GM21447 (cell line): ENCODE results near the gene GAREM1.
"Not testable (repeated sequence)": the region's sequence is repeated elsewhere in the genome, so short reads cannot be mapped to it uniquely, and the experiment has no call there.

Experiments
- ATAC-seq: cut with Tn5 transposase; IDR thresholded peaks from one replicate; pipeline ENCODE4 v1.9.1; 2021; ENCODE audit not compliant: unreplicated experiment

Gene GAREM1

DNA sequence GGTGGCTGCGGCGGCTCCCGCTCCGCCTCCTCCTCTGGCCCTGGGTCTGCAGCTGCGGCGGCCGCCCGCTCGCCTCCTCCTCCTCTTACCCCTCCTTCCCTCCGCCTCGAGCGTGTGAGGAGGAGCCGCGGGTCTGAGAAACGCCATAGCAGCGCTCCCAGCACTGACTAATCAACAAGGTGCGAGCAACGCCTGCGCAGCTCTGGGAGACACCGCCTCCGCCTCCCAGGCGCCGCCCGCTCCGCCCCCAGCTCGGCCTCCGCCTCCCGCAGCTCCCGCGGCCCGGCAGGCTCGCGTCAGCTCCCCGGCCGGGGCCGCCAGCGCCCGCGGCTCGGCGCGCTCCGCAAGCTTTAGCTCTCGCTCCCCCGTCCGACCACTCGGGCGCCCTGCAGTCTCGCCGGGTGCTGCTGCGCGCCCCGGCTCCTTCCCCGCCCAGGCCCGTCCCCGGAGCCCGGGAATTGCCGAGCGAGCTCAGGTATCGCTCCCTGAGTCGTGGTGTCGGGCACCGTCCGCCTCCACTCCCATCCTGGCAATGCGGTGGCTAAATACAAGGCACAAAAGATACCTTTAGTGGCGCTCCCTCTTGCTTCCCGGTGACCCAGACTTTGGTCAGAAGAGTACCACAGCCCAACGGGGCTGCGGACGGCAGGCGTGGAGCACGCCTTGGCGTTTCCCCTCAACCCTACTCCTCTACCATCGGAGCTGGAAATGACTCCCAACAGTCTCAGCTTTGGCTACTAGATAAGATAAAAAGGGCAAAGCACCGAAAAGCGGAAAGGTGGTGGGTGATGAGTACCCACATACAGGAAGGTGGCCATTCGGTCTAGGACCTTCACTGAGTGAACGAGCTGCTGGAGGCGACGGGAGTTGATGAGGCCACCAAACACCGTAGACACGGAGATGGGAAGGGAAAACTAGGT, at the start of gene GAREM1:
Gene GAREM1 (minus strand): TSS at position 169 of the 920 bp plus-strand sequence. CDS start 454 bp downstream, outside the sequence.
- peak; percentile 95 for ATAC-seq

DNA sequence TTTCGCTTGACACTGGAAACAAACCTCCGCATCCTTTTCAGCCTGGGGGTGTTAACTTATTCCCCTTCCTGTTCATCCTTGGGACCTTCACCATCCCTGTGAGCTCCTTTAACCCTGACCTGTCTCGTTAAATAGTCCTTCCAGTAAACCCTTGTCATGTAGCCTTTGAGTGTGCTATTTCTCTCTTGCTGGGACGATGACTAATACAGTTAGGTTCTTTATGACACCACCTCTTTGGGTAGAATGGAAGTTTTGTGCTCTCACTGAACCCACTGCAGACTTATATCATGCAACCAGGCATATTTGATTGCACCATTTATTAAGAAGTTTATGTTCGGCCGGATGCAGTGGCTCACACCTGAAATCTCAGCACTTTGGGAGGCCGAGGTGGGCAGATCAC, 40.5 kb upstream of the GAREM1 start:
- no peak for ATAC-seq

DNA sequence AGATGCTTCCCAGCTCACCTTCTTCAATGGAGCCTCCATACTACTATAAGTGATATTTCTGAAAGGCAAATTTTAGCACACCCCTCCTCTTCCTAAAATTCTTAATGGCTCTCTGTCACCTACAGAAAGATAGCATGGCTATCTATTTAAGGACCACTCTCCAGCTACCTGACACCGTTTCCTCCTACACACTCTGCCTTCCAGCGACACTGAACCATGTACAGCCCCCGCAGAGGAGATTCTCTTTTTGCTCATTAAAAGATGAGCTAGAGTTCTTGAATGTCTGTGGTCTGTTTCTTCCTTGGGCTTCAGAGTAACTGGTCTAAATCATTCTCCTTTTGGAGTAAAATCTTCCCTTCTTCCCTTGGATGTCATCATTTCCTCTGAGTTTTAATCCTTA, 38.4 kb upstream of the GAREM1 start:
- no peak for ATAC-seq

DNA sequence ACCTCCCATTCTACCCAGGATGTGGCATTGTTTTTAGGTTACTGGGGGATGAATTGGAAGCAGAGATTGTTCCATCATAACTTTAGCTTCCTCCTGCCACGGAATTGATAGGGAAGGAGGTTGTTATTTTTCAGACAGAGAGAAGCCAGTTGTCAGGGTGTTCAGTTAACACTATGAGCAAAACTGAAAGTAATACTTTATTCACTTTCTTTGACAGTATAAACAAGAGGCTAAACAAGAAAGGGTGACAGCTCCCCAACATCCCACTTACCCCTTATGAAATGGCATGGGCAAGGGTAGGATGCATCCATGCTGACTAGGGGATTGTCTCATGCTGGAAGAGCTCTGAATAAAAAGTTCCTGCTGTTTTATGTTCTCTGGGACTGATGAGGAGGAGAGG, 36.4 kb upstream of the GAREM1 start:
- no peak for ATAC-seq

DNA sequence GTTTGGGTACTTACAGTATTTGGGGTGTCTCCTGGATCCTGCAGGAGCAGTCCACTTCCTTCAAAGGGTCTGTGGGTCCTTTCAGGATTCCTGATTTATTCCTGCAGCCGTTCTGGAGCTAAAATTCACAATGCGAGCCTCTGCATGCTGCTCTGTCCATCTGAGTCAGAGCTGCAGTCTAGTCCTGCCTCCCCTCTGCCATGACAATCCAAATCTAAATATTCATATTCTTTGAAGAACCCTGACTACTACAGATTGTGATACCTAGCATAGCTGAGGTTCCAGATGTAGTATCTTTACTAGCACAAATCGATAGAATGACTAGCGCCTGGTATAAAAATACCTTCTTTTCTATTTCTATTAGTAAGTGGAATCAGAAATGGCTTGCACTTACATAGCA, 31.3 kb upstream of the GAREM1 start:
- ATAC-seq: no peak

DNA sequence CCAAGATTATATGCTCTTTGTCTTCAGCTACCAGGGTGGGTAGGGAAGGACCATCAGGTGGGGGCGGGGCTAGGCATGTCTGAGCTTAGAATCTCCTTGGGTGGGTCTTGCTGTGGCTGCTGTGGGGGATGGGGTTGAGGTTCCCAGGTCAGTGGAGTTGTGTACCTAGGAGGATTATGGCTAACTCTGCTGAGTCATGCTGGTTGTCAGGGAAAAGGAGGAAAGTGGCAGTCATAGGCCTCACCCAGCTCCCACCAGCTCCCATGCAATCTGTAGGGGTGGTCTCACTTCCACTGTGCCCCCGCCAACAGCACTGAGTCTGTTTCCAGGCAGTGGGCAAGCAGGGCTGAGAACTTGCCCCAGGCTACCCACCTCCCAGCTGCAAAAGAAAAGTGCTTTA, 30.6 kb upstream of the GAREM1 start:
- ATAC-seq: not testable (repeated sequence)

DNA sequence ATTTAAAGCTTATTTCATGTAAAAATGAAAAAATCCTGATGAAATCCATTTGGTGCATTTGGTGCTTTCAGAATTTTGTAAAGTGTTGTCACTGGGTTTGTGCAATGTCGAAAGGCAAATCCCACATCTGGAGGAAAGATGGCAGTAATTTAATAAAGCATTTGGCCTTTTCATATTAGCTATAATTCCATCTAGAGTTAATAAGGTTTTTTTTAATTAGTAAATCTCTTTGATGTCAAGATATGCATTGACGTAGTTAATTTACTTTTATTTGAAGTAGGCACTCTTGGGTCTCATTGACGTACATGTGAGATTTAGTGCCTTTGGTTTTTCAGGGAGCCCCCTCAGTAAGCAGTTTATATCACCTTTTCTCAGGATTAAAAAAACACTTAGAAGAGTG, 12.3 kb upstream of the GAREM1 start:
- ATAC-seq: no peak

DNA sequence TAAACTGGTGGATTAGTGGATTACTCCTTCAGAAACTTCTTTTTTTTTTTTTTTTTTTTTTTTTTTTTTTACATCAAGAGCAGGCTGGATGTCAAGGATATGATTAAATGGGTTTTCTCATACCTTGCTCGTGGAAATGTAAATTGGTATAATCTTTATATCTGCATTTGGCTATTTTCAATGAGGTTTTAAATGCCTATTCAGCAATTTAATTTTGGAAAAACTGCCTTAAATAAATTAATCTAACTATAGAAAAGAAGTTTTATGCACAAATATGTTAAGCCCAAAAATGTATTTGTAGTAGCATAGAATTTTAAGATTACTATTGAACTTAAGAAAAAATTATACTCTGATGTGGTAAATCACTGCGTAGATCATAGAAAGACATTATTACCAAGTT, 11.4 kb upstream of the GAREM1 start:
- ATAC-seq: no peak

DNA sequence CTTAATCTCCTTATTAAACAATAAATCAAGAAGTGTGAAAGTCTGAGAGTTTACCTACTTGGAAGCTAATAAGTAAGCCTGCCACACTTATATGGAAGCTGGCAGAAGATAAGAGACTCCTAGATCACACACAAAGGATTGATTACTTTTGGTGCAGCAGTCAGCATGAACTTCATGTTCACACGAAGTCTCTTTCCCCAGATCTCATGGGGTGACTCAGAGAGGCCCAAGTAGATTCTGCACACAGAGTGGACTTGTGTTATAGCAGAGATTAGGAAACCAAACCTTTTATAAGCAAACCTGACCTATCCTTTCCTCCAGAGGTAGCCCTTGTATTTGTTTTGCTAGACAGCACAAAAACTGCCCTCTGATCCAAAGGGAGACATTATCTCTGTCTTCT, 9.9 kb upstream of the GAREM1 start:
- no peak for ATAC-seq

DNA sequence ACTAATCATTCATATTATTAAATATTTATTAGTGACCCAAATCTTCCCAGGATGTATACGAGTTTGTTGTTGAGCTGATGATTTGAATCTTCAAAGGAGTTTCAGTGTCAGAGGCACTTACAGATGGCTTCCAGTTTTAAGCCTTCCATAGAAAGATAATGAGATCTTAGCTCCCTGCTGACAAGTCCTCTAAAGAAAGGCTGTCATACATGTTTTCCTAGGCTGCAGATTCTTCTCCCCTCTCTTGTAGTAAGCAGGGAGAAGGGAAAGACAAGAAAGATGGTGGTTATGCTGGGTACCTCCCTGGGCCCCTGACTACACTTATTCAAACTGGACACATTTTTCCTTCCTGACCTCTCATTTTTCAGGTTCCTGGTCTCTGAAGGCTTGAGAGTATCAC, 8.1 kb upstream of the GAREM1 start:
- no peak for ATAC-seq

DNA sequence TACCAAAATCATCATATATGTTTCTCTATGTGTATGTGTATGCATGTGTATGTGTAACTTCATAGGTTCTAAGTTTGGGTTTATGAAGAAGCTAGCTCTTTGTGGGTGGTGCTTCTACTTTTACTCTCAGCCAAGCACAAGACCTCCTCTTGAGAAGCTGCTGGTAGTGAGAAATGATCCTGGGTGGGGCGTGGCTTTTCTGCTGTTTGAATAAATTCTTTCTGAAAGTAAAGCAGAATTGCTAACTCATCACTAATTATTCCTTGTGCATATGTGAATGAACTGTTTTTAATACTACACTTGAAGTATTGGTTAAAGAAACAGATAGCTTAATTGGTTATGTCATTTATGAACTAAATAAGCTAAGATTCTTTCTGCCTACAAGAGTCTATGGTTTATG, 7.6 kb upstream of the GAREM1 start:
- ATAC-seq: no peak

DNA sequence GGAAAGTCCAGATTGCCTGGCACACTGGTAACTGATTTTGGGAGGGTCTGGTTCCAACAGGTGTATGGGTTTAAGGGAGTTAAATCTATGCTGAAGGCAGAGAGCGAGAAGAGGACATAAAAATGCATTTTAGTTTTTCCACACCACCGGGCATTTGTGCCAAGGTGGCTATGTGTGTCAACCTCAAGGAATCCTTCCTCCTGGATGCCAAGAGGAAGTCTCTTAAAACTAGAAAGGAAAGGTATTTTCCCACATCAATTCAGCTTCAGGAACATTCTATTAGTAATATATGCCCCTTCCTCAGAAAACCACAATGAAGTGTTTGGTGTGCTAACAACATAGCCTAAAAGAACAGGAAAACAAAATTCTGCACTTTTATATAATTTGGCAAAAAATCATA, 5.4 kb upstream of the GAREM1 start:
- no peak for ATAC-seq

DNA sequence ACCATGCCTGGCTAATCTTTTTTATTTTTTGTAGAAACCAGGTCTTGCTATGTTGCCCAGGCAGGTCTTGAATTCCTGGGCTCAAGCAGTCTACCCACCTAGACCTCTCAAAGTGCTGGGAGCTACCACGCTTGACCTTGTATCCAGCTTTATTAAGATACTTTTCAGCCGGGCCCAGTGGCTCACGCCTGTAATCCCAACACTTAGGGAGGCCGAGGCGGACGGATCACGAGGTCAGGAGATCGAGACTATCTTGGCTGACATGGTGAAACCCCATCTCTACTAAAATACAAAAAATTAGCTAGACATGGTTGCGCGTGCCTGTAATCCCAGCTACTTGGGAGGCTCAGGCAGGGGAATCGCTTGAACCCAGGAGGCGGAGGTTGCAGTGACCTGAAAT, 4.4 kb upstream of the GAREM1 start:
- not testable (repeated sequence) for ATAC-seq

DNA sequence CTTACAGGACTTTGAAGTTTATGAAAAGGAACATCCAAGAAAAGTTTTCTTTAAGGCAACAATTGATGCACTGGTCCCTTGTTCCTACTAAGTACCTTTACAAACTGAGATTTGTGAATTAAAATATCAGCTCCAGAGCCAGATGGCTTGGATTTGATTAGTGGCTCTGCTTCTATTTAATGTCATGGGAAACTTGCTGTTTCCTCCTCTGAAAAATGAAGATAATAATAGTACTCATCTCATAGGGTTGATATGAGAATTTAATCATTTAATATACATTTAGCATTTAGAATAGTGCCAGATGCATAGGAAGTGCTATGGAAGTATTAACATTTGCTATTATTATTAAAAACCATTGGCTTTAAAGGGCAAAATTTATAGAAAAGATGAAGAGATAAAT, 2.6 kb upstream of the GAREM1 start:
- no peak for ATAC-seq

DNA sequence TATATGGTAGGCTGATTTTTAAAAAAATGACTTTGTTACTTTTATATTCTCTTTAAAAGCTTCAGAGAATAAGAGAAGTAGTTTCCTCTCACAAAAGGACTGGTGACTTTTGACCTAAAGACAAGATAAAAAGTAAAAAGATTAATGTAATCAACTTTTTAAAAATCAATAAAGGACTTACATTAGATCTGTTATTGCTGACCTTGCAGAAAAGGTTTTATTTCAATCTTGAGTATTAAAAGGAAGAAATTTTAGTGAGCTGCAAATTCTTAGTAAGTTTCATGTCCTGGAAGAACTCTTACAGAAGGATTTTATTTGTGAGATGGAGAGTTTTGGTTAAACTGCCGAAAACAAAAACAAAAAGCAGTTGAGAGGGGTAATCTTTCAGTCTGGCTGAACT, 2.2 kb upstream of the GAREM1 start:
- no peak for ATAC-seq

DNA sequence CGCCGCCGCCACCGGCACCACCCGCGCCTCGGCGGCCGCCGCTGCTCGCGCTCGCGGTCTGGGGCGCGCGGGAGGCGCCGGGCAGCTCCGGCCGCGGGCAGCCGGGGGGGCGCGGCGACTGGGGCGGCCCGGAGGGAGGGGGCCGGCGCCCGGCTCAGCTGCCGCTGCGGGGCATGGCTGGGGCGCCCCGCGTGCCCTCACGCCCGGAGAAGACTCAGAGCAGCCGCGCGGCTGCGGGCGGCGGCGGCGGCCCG, 295 bp downstream of the GAREM1 start:
- ATAC-seq: no peak

DNA sequence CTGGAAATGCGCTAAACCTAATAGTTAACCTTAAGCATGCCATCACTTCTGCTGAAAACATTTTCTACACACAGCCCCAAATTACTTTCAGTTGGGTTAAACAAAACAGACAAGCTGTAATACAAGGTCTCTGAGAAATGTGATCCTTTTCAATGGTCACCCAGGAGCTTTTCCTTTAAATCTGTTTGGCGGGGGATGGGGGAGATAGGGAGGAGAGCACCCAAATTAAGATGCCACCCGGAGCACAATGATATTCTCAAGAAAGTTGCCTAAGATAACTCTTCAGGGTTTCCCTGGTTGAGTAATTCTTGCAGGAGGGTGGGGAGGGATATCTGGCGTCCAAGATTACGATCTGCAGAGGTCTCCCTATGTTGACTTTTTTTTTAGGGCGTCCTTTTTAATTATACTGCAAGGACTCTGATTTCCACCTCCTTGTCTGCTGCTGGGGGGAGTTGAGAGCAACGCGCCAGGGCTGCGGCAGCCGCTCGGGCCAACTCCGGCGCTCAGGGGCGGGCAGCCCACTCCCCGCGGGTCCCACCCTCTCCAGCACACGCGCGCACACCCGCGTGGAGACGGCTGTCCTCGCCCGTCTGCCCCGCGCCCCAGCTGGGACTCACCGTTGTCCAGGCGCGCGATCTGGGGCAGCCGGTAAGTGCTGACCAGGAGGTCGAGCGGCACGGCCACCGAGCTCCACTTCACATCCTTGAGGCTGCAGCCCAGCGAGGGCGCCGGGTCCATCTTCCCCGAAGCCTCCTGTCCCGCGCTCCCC, 807 bp downstream of the GAREM1 start:
- ATAC-seq: peak; percentile 3

DNA sequence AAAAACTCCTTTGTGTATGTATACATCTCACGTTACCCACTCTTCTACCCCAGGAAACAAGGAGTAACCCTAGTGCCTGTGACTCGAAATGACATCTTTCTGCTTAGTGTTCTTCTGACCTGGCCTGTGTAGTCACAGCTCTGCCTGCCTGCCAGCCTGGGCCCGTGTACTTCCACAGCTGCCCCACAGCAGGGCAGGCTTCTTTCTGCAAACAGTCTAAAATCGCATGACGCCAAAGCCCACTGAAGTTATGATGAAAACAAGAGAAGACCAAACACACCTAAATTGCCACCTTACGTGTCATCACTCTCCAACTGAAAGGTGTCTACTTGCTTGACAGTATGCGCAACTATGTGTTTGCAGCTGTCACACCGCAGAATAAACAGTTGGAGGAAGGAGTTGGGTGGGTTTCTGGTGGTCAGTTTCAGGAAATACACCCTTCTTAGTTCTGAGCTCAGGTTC, 1.5 kb downstream of the GAREM1 start:
- ATAC-seq: no peak

DNA sequence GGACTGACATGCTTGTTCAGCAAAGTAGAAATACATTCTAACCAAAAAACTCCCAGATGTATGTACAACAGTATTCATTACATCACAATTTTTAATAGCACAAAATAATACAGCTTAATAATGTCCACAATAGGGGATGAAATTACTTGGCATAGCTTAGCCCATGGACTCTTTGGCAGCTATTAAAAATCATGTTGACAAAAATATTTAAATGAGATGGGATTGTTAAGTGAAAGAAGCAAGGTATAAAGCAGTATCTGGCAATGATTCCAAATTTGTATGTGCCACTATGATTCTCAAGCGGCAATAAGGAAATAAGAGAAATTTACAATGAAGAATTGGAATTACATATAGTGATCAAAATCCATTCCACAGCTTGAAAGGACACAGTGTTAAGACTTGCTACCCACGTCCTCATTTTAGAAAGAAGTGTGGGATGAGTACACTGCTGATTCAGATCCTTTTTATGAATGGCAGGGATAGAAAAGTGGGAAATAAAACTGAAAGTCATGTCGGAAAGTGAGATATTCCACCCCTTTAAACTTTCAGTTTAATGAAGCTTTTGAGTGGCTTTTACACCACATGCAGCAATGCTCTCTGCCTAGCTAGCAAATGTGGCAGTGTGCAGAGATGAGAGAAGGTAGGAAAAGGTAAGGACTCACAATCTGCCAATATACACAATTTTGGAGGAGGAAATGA, 2.4 kb downstream of the GAREM1 start:
- no peak for ATAC-seq

DNA sequence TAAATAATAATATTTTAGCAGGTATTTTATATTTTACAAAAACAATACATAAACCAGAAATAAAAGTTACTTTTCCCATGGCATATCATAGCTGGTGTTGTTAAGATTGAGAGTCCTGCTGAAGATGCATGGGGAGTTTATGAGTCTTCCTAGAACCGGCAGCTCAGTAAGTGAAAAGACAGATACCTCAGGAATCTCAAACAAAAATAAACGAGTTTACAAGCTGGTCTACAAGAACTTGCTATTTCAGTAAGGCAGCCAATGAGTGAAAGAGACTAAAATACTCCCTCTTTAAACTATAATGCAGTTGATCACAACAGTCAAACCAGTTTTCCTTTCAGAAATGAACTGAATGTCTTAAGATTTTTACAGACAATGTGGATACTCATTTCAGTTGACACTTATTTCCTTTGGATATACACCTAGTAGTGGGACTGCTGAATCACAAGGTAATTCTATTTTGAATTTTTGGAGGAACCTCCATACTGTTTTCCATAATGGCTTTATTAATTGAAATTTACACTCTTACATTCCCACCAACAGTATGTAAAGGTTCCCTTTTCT, 8.9 kb downstream of the GAREM1 start:
- no peak for ATAC-seq

DNA sequence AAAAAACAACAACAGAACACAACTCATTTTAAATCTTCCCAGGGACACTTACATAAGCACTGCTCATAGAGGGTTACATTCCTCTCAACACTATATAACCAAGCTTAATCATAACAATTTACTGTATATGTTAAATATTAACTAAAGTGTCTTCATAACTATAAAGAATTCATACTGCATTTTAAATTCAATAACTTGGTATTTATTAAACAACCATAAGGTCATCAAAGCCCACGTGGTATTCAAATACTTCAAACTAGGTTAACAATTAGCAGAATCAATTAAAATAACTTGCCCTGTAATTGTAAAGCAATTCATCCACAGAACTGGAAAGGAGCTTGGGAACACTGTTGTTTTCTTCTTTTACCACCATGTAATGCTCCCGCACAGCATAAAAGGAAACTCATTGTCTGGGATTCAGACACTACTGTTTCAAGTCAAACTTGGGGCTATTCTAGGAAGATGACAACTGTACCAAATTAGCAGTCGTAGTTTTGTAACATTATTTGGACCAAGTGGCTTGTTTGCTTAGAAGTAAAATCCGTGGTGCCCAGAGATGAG, 10.4 kb downstream of the GAREM1 start:
- no peak for ATAC-seq
